Mesendoderm (in vitro differentiated cells): Measurements from ENCODE around the gene ARID5B.

Source experiments
- DNase-seq: peaks from one replicate; pipeline ENCODE4 v3.0.0; 2013
- H2AK5ac ChIP-seq: 2 replicates; pipeline ENCODE4 v1.6.1; 2013; ENCODE audit warnings: low read length, inconsistent platforms
- H2BK120ac ChIP-seq: 2 replicates; pipeline ENCODE4 v1.6.1; 2013; ENCODE audit warnings: low read depth, mild to moderate bottlenecking, low read length, moderate library complexity, mixed read lengths
- H2BK15ac ChIP-seq: replicated peaks from 2 replicates; pipeline ENCODE4 v1.6.1; 2013; ENCODE audit warnings: low read depth, mild to moderate bottlenecking, moderate library complexity
- H2BK5ac ChIP-seq: 2 replicates; pipeline ENCODE4 v1.6.1; 2013; ENCODE audit warnings: low read length, inconsistent platforms
- H3K18ac ChIP-seq: 2 replicates; pipeline ENCODE4 v1.6.1; 2013; ENCODE audit warnings: mild to moderate bottlenecking, low read length, mixed read lengths
- H3K23ac ChIP-seq: one replicate; pipeline ENCODE4 v1.6.1; 2013; ENCODE audit warnings: low read length
- H3K27ac ChIP-seq: 2 replicates; pipeline ENCODE4 v1.5.1; 2013; ENCODE audit warnings: low read depth, mild to moderate bottlenecking, inconsistent platforms, low read length, moderate library complexity
- H3K27me3 ChIP-seq: 2 replicates; pipeline ENCODE4 v1.6.1; 2013; ENCODE audit warnings: low read length, control low read depth, mild to moderate bottlenecking, inconsistent platforms; ENCODE audit not compliant: insufficient read depth, poor library complexity
- H3K36me3 ChIP-seq: 2 replicates; pipeline ENCODE4 v1.6.1; 2013; ENCODE audit warnings: low read length, inconsistent platforms; ENCODE audit not compliant: control insufficient read depth, insufficient read depth
- H3K4ac ChIP-seq: one replicate; pipeline ENCODE4 v1.6.1; 2013; ENCODE audit warnings: low read depth, mild to moderate bottlenecking, low read length, moderate library complexity
- H3K4me1 ChIP-seq: 2 replicates; pipeline ENCODE4 v1.6.1; 2013; ENCODE audit warnings: low read depth, low read length, inconsistent platforms; ENCODE audit not compliant: control insufficient read depth
- H3K4me2 ChIP-seq: 2 replicates; pipeline ENCODE4 v1.6.1; 2013; ENCODE audit warnings: low read length
- H3K4me3 ChIP-seq: 2 replicates; pipeline ENCODE4 v1.5.1; 2013; ENCODE audit warnings: mild to moderate bottlenecking, low read length
- H3K56ac ChIP-seq: one replicate; pipeline ENCODE4 v1.6.1; 2013; ENCODE audit warnings: low read length
- H3K79me1 ChIP-seq: 2 replicates; pipeline ENCODE4 v1.6.1; 2013; ENCODE audit warnings: low read length, inconsistent platforms
- H3K79me2 ChIP-seq: 2 replicates; pipeline ENCODE4 v1.6.1; 2013; ENCODE audit warnings: mild to moderate bottlenecking, low read length; ENCODE audit not compliant: control insufficient read depth, insufficient read depth
- H3K9ac ChIP-seq: 2 replicates; pipeline ENCODE4 v1.6.1; 2013; ENCODE audit warnings: low read length, inconsistent platforms
- H4K5ac ChIP-seq: one replicate; pipeline ENCODE4 v1.6.1; 2013; ENCODE audit warnings: low read length
- H4K8ac ChIP-seq: one replicate; pipeline ENCODE4 v1.6.1; 2013; ENCODE audit warnings: low read depth, mild to moderate bottlenecking, control low read depth, low read length, moderate library complexity
- WGBS: extraction: QIAGEN DNeasy Blood & Tissue Kit; methylation state at CpG from one replicate; pipeline ENCODE4 v1.1.7; 2013; ENCODE audit warnings: low lambda C conversion rate, missing lambda C conversion rate; ENCODE audit not compliant: insufficient coverage; ENCODE audit errors: extremely low coverage; 5-methylcytosine and 5-hydroxymethylcytosine counted together

The ARID5B gene

GRCh38 chr10:62047228-62047892 lies 145.9 kb downstream of the ARID5B start:
- Histone ChIP-seq H3K9ac (no peak overlapping the region), H3K27me3 (no peaks in the 10 kb centered on the region), H3K4me3 (no peak overlapping the region), H4K5ac (no peak overlapping the region), H3K79me2 (no peaks in the 10 kb centered on the region), H3K4me2 (no peak overlapping the region), H2BK15ac (no peak overlapping the region), H3K79me1 (no peaks in the 10 kb centered on the region), H3K27ac (no peak overlapping the region), H3K56ac (no peak overlapping the region), H2BK120ac (no peak overlapping the region), H3K4me1 (peaks cover 20% of the 10 kb centered on the region), H4K8ac (no peak overlapping the region), H3K23ac (no peak overlapping the region), H3K18ac (no peak overlapping the region), H2AK5ac (no peak overlapping the region), H2BK5ac (no peak overlapping the region), H3K36me3 (no peaks in the 10 kb centered on the region), H3K4ac (no peak overlapping the region)
- DNase-seq = no peak
- no CpG with 5 or more reads among the region's 3 CpGs for WGBS

GRCh38 chr10:62047960-62048383 lies 146.5 kb downstream of the ARID5B start:
- H3K4me3 ChIP-seq = no peak overlapping the region
- WGBS = no CpG with 5 or more reads among the region's 2 CpGs

GRCh38 chr10:62048470-62048869 lies 147.0 kb downstream of the ARID5B start:
- Histone ChIP-seq H3K18ac (no peak overlapping the region), H3K27me3 (no peaks in the 10 kb centered on the region), H3K9ac (no peak overlapping the region), H3K56ac (no peak overlapping the region), H4K5ac (no peak overlapping the region), H4K8ac (no peak overlapping the region), H3K4me1 (peaks cover 17% of the 10 kb centered on the region), H3K23ac (no peak overlapping the region), H3K79me2 (no peaks in the 10 kb centered on the region), H3K4ac (no peak overlapping the region), H3K79me1 (no peaks in the 10 kb centered on the region), H3K27ac (peak overlapping the region; percentile 54), H3K36me3 (no peaks in the 10 kb centered on the region), H2BK120ac (no peak overlapping the region), H2BK15ac (peak overlapping the region; percentile 22), H2BK5ac (no peak overlapping the region), H3K4me3 (no peak overlapping the region), H3K4me2 (no peak overlapping the region), H2AK5ac (no peak overlapping the region)
- no CpG with 5 or more reads among the region's 5 CpGs for WGBS
- DNase-seq = no peak

More at GRCh38 chr10:62047960-62048383, 146.5 kb downstream of the ARID5B start:
- no peak for DNase-seq
- Histone ChIP-seq H2BK15ac (no peak overlapping the region), H3K79me2 (no peaks in the 10 kb centered on the region), H3K23ac (no peak overlapping the region), H3K56ac (no peak overlapping the region), H3K9ac (no peak overlapping the region), H3K27ac (no peak overlapping the region), H4K8ac (no peak overlapping the region), H3K36me3 (no peaks in the 10 kb centered on the region), H2BK120ac (no peak overlapping the region), H3K4ac (no peak overlapping the region), H3K18ac (no peak overlapping the region), H3K79me1 (no peaks in the 10 kb centered on the region), H3K4me1 (peaks cover 18% of the 10 kb centered on the region), H2BK5ac (no peak overlapping the region), H4K5ac (no peak overlapping the region), H2AK5ac (no peak overlapping the region), H3K4me2 (no peak overlapping the region), H3K27me3 (no peaks in the 10 kb centered on the region)

GRCh38 chr10:62048919-62049623 lies 147.6 kb downstream of the ARID5B start:
- Histone ChIP-seq H4K5ac (no peak overlapping the region), H3K4me1 (peaks cover 14% of the 10 kb centered on the region), H3K4me2 (peak overlapping the region; percentile 53), H3K18ac (no peak overlapping the region), H3K4me3 (no peak overlapping the region), H4K8ac (no peak overlapping the region), H2BK5ac (peak overlapping the region; percentile 54), H3K9ac (peak overlapping the region; percentile 40), H3K23ac (peak overlapping the region; percentile 20), H3K56ac (peak overlapping the region; percentile 81), H3K79me1 (no peaks in the 10 kb centered on the region), H2BK120ac (no peak overlapping the region), H3K4ac (no peak overlapping the region), H3K27ac (peak overlapping the region; percentile 15), H2AK5ac (no peak overlapping the region), H2BK15ac (no peak overlapping the region), H3K27me3 (no peaks in the 10 kb centered on the region), H3K36me3 (no peaks in the 10 kb centered on the region), H3K79me2 (no peaks in the 10 kb centered on the region)
- WGBS = no CpG with 5 or more reads among the region's 21 CpGs
- DNase-seq = peak; percentile 98

- no peaks in the 10 kb centered on the region for H3K79me2 ChIP-seq
- H3K36me3 ChIP-seq = no peaks in the 10 kb centered on the region
- peak overlapping the region; percentile 15 for H3K27ac ChIP-seq
Observed at GRCh38 chr10:62049624-62050345, 148.3 kb downstream of the ARID5B start.

More at GRCh38 chr10:62049624-62050345, 148.3 kb downstream of the ARID5B start:
- Histone ChIP-seq H3K56ac (peak overlapping the region; percentile 81), H4K8ac (no peak overlapping the region), H3K4me3 (no peak overlapping the region), H3K27me3 (no peaks in the 10 kb centered on the region), H3K4me2 (peak overlapping the region; percentile 53), H3K9ac (peak overlapping the region; percentile 37), H4K5ac (no peak overlapping the region), H3K79me1 (no peaks in the 10 kb centered on the region), H3K4me1 (peaks cover 14% of the 10 kb centered on the region), H2BK5ac (no peak overlapping the region), H3K18ac (no peak overlapping the region), H3K4ac (no peak overlapping the region), H2BK15ac (no peak overlapping the region), H2BK120ac (no peak overlapping the region), H2AK5ac (no peak overlapping the region), H3K23ac (no peak overlapping the region)
- WGBS = no CpG with 5 or more reads among the region's 2 CpGs
- no peak for DNase-seq
